GM19351 (cell line): ENCODE measurements around the gene GCM1.
A peak's percentile ranks its signal among the peaks of the same experiment; 100 is the strongest.

Experiments
- ATAC-seq: cut with Tn5 transposase; IDR thresholded peaks from one replicate; pipeline ENCODE4 v1.9.1; 2021; ENCODE audit warnings: mild to moderate bottlenecking, moderate library complexity; ENCODE audit not compliant: unreplicated experiment

The GCM1 gene

DNA sequence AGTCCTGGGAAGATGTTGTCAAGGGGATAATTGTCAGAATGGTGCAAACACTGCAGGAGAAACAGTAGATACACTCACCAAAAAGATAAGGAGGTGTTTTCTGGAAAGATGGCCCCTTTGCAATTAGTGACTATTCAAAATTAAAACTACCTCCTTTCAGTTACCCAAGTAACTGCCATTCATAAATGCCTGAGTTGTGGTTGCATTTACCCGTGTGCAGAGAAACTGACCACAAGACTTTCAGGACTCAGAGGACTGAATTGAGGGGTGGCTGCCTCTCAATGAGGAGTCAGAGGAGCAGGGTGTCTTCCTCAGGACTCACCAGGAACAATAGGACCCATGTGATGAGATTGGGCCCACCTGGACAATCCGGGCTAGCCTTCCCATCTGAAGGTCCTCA, 39.0 kb downstream of the GCM1 start:
- peak; percentile 76 for ATAC-seq

DNA sequence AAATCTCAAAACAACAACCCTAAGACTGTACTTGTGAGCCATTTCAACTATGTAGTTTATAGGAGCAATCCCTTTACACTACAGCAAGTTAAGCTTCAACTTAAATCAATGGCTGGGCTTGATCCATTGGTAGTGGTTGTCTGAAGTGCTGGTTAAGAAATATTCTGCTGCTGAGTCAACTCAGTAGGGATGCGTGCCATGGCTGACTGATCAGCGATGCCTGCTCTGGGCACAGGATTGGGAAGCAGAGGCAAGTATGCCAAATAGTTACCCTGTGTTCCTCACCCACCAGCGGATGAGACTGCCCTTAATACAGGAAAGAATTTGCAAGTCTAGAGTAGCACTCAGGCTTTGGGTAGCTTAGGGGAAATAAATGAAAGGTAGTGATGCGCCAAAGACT, 41.5 kb downstream of the GCM1 start:
- ATAC-seq: no peak

DNA sequence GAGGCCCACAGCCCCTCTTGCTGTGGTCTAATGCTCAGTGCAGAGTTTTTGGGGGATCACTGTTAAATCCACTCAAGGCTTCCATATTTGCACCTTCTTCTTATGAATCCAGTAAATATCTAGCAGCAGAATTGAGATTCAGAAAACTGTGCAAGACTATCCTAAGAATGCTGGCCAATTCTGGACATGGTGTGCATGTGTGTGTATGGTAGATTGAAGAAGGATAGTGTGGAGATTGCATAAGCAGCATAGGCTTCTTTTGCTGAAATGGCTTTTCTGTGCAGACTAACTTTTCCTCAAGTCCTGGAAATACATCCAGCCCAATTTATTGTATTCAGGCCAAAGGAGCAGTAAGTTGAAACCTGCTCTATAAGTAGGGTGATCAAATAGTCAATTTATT, 43.7 kb downstream of the GCM1 start:
- ATAC-seq: no peak

DNA sequence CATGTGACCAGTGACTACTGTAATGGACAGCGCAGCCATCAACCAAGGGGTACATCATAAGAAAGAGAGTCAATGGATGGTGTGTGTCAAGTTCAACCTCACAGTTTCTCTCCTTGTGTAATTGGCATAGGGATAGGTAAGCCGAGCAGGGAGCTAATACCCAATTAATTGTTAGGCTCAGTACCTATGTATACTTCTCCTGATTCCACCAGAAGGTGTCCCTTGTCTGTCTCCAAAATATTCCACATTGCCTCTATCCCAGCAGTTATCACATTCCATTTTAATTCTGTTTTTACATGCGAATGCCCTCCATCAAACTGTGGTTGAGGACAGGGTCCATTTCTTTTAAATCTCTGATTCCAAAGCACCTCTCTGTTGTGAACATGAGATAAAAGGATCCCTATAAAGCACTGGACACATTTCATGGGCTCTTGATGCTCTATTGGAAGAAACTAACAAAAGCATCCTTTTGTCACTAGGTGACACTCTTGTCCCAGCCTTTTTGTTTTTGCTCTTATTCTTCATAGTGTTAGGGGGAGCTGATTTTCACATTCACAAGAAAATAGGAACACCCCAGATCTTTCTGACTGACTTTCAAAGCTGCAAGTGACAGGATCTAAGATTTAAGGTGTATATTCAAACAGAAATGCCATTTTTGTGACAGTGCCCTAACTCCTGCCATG, 44.5 kb downstream of the GCM1 start:
- ATAC-seq: no peak

DNA sequence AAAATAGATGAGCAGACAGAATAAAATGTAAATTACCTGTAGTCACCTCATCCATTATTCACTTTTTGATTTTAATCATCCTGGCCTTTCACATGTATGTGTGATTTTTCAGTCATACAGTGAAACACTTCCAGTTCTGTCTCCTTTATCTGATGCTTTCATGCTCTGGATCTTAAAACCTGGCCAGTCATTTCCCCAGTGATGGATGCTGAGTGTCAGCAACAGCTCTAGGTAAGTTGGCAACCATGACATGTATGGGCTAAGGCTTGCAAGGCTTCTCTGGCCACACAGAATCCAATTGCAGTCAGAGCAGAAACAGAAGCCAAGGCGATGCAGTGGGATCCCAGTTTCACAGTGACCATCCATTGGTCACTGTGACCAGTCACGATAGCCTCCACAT, 47.6 kb downstream of the GCM1 start:
- ATAC-seq: no peak

DNA sequence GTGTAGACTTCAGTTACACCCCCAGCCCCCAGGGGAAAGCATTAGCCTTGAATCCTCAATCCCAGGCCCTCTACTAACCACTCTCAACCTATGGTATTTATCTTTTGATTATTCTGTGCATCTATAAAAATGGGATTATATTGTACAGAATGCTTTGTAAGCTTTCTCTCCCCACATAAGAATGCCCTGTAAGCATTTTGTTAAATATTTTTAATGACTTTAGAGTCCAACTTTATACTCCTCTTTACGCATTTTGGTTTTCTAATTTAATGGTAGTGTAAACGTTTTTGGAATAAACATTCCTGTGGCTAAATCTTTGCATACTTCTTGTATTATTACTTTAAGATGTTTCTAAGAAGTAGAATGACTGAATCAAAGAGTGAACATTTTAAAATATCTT, 48.1 kb downstream of the GCM1 start:
- no peak for ATAC-seq

DNA sequence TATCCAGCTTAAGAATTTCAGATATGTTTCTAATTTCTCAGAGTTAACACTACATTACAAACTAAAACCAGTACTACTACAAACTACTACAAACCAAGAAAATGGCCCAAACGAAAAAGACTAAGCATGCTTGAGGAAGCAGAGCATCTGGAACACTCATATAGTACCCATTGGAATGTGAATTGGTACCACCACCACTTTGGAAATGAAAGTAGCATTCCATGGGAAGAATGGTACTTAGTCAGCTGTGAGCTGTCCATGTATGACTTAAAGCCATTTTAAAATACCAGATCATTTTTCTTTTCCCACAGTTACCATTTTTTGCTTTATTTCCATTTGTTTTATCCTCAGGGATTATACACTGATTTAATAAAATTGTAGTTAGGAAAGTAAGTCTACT, 52.9 kb downstream of the GCM1 start:
- ATAC-seq: no peak

DNA sequence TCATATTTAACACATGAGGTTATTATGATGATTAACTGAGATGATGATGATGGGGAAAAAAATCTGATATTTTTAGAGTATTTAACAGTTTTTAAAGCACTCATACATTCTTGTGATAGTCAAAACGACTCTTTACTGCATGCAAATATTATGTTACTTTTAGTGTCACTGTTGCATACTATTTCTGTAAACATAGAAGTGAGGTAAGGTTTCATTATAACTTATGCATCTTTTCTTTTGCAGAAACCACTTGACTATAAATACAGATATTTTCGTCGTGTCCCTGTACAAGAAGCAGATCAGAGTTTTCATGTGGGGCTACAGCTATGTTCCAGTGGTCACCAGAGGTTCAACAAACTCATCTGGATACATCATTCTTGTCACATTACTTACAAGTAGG, 53.4 kb downstream of the GCM1 start:
- ATAC-seq: no peak

DNA sequence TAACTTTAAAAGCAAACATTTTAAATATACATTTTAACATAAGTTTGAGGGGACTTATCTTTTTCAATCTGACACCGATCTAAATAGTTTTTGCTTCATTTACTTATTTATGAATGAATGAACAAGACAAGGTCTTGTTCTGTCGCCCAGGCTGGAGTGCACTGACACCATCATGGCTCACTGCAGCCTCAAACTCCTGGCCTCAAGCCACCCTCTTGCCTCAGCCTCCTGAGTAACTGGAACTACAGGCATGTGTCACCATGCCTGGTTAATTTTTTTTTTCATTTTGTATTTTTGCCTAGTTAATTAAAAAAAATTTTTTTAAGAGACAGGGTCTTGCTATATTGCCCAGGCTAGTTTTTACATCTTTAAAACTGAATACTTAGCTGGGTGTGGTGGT, 58.1 kb downstream of the GCM1 start:
- ATAC-seq: no peak

DNA sequence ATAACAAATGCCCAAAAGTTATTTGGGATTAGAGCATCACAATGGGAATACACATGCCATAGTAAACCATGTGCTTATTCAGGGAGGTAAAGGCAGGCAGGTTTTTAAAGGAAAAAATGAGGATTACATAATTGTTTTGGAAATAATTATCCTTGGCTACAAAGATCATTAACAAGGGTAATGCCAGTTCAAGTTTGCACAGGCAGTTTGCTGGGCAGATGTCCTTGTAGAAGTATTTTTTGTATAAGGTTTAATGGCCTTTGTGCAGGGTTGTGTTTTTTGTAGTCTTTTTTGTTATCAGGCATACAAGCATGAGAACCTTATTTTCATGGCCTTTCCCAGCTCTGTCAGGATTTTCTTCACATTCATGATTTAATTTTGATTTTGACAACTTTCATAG, 58.7 kb downstream of the GCM1 start:
- no peak for ATAC-seq

DNA sequence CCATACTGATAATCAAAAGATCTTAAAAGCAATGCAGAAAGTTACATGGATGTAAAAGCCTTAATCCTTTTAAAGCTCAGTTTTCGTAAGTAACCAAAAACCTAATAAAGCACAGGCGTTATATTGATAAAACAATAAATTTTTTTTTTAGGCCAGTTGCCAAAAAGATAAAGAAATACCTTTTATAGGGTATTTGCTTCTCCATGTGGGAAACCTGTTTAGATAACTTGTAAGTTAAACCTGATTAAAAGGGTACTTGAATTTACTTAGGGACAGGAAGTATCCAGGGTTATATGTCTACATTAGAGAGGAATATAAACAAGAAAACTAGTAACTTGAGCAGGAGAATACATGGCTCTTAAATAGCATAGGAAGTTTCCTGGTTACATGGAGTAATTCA, 62.3 kb downstream of the GCM1 start:
- no peak for ATAC-seq

DNA sequence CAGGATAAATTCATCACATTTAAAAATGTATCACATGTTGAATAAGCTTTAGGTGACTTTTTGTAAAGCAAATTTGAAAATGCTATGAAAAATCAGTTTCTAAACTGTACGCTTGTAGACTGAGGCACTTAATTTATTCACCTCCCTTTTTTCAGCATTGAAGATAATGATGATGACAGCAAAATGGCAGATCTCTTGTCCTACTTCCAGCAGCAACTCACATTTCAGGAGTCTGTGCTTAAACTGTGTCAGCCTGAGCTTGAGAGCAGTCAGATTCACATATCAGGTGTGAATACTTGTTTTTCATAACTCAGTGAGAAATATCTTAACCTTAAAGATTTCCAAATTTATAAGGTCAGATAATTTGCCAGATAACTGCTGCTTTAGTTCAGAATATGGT, 67.8 kb downstream of the GCM1 start:
- no peak for ATAC-seq
